PFSK-1 (cell line): Measurements from ENCODE around the gene METTL2B.

Source experiments
- FOXP2 ChIP-seq: optimal IDR thresholded peaks from 2 replicates; pipeline ENCODE3; 2011; ENCODE audit warnings: borderline replicate concordance, control low read depth, inconsistent platforms; ENCODE audit not compliant: insufficient read depth; ENCODE audit errors: extremely low read length, extremely low read depth
- POLR2AphosphoS5 ChIP-seq: IDR thresholded peaks from 2 replicates; pipeline ENCODE4 v1.6.1; 2012; ENCODE audit warnings: low read depth, mild to moderate bottlenecking, control low read depth, low read length, moderate library complexity
- REST ChIP-seq, 2 experiments: IDR thresholded peaks; 2 replicates each; pipeline versions ENCODE4 v1.6.1 to v1.8.0; 2011 to 2012; ENCODE audit warnings: low read depth in 2 of 2, low read length in 2 of 2, control low read depth in 1 of 2, inconsistent platforms in 1 of 2, mild to moderate bottlenecking in 1 of 2, moderate library complexity in 1 of 2; ENCODE audit not compliant: insufficient read depth in 1 of 2
- TAF1 ChIP-seq: IDR thresholded peaks from 2 replicates; pipeline ENCODE4 v1.6.1; 2012; ENCODE audit warnings: low read length, control low read depth, borderline replicate concordance; ENCODE audit not compliant: insufficient read depth

GRCh38 chr7:128453836-128454804 lies 22.4 kb upstream of the METTL2B start:
- TF ChIP-seq TAF1 (no peak), POLR2AphosphoS5 (no peak), FOXP2 (no peak), REST (IDR thresholded peaks at IDR 0.05; ENCODE audit: insufficient read depth in 1 of 2, low read depth in 2 of 2, low read length in 2 of 2) (no peak)
